ENCODE results near the gene ARMC3. TPM values are rescaled to one million over a fixed set of nuclear protein-coding genes. Genes with fewer than 3 reads are reported as not detected.

ARMC3 gene
- total RNA-seq, 1 donor from 2014 or later, result 0.23 TPM

DNA sequence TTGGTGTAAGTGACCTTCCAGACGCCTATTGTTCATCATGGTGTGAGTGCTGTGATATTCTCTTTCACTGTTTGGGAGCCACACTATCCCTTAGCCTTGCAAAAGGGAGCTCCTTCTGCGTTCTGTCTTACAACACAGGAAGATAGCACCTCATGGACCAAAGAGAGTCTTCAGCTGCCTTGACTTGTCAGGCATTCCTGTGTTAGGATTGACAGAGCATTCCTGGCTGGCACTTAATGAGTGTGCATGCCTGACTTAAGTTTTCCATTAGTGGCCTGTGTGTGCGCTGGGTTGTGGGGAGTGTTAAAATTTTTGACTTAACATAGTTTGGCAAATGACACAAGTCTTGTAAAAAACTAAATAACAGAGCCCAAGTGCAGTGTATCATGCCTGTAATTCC, 145.7 kb downstream of the ARMC3 start:
- Histone ChIP-seq H2AFZ (ENCODE audit: low read depth, low read length) (no peak overlapping the region), H3K4me3 (ENCODE audit: insufficient read depth, low read depth, low read length) (no peak overlapping the region), H3K4me2 (ENCODE audit: low read length) (no peak overlapping the region), H3K9me3 (ENCODE audit: insufficient read depth, low read depth, low read length) (no peaks in the 10 kb centered on the region), H3K27ac (ENCODE audit: low read depth, low read length) (no peak overlapping the region), H3K9ac (ENCODE audit: low read length) (no peak overlapping the region), H3K4me1 (ENCODE audit: insufficient read depth, low read length) (no peaks in the 10 kb centered on the region), H3K27me3 (ENCODE audit: insufficient read depth, low read length) (no peaks in the 10 kb centered on the region), H3K36me3 (ENCODE audit: insufficient read depth, low read length) (no peaks in the 10 kb centered on the region), H4K20me1 (ENCODE audit: insufficient read depth, low read length) (no peaks in the 10 kb centered on the region), H3K79me2 (ENCODE audit: insufficient read depth, low read length) (no peaks in the 10 kb centered on the region)
- Mint-ChIP-seq H3K27me3 (ENCODE audit: low read depth, unreplicated experiment) (peaks cover 11% of the 10 kb centered on the region), H3K4me1 (ENCODE audit: low read depth, unreplicated experiment) (no peaks in the 10 kb centered on the region), H3K4me3 (ENCODE audit: unreplicated experiment) (no peak overlapping the region), H3K9me3 (ENCODE audit: unreplicated experiment) (no peaks in the 10 kb centered on the region), H3K27ac (ENCODE audit: unreplicated experiment) (no peak overlapping the region), H3K36me3 (ENCODE audit: low read depth, unreplicated experiment) (no peaks in the 10 kb centered on the region)
- no peak for DNase-seq (ENCODE audit: low read depth)
- no peak for FAIRE-seq
- TF ChIP-seq, protein P1, sequence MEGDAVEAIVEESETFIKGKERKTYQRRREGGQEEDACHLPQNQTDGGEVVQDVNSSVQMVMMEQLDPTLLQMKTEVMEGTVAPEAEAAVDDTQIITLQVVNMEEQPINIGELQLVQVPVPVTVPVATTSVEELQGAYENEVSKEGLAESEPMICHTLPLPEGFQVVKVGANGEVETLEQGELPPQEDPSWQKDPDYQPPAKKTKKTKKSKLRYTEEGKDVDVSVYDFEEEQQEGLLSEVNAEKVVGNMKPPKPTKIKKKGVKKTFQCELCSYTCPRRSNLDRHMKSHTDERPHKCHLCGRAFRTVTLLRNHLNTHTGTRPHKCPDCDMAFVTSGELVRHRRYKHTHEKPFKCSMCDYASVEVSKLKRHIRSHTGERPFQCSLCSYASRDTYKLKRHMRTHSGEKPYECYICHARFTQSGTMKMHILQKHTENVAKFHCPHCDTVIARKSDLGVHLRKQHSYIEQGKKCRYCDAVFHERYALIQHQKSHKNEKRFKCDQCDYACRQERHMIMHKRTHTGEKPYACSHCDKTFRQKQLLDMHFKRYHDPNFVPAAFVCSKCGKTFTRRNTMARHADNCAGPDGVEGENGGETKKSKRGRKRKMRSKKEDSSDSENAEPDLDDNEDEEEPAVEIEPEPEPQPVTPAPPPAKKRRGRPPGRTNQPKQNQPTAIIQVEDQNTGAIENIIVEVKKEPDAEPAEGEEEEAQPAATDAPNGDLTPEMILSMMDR (IDR thresholded peaks at IDR 0.05; ENCODE audit: insufficient read depth, low read depth, low read length), result no peak
- no peak for TF ChIP-seq EZH2 (IDR thresholded peaks at IDR 0.05; ENCODE audit: insufficient read depth, low read length)

DNA sequence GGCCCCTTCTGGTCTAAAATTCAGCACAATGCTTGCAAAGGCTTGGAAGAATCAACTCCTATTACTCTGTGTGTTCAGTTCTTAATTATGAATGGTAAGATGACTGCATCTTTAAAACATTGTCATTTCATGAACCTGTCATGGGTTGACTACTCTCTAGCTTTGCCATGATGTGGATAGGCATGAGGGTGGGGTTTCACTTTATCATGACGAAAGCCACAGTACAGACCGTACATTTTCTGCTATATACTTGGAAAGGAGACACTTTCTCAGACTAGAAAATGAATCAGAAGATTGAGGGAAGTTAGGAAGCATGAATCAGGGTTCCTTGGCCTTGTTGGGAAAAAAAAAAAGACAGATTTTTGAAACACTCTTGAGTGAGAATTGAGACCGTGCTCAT, 147.8 kb downstream of the ARMC3 start:
- Mint-ChIP-seq H3K4me3 (ENCODE audit: unreplicated experiment) (no peak overlapping the region), H3K27ac (ENCODE audit: unreplicated experiment) (no peak overlapping the region), H3K36me3 (ENCODE audit: low read depth, unreplicated experiment) (no peaks in the 10 kb centered on the region), H3K4me1 (ENCODE audit: low read depth, unreplicated experiment) (no peaks in the 10 kb centered on the region), H3K27me3 (ENCODE audit: low read depth, unreplicated experiment) (peaks cover 5% of the 10 kb centered on the region), H3K9me3 (ENCODE audit: unreplicated experiment) (no peaks in the 10 kb centered on the region)
- H3K36me3 ChIP-seq (ENCODE audit: insufficient read depth, low read length), result no peaks in the 10 kb centered on the region
- H2AFZ ChIP-seq (ENCODE audit: low read depth, low read length), result no peak overlapping the region
- no peaks in the 10 kb centered on the region for H3K27me3 ChIP-seq (ENCODE audit: insufficient read depth, low read length)
- H3K4me3 ChIP-seq (ENCODE audit: insufficient read depth, low read depth, low read length), result no peak overlapping the region
- H3K79me2 ChIP-seq (ENCODE audit: insufficient read depth, low read length), result no peaks in the 10 kb centered on the region
- H4K20me1 ChIP-seq (ENCODE audit: insufficient read depth, low read length), result no peaks in the 10 kb centered on the region
- TF ChIP-seq, protein P1 (IDR thresholded peaks at IDR 0.05; ENCODE audit: insufficient read depth, low read depth, low read length), result no peak
- no peak for TF ChIP-seq EZH2 (IDR thresholded peaks at IDR 0.05; ENCODE audit: insufficient read depth, low read length)
- no peak overlapping the region for H3K9ac ChIP-seq (ENCODE audit: low read length)
- no peaks in the 10 kb centered on the region for H3K9me3 ChIP-seq (ENCODE audit: insufficient read depth, low read depth, low read length)
- no peaks in the 10 kb centered on the region for H3K4me1 ChIP-seq (ENCODE audit: insufficient read depth, low read length)
- DNase-seq (ENCODE audit: low read depth) (no peak), FAIRE-seq (no peak)
- H3K4me2 ChIP-seq (ENCODE audit: low read length), result no peak overlapping the region
- no peak overlapping the region for H3K27ac ChIP-seq (ENCODE audit: low read depth, low read length)

DNA sequence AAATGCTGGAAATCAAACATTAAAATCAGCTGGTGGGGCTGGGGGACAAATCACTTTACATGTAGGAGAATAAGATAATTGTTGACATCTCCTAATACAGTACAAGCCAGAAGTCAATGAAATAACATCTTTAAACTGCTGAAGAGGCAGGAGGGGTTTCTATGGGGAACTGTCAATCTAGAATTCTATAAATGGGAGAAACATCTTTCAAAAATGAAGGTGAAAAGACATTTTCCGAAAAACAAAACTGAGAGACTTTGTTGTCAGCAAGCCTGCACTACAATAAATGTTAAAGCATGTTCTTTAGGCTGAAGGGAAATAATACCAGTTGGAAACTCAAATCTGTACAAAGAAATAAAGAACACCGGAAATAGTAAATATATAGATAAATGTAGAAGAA, 150.3 kb downstream of the ARMC3 start:
- no peak overlapping the region for H3K27ac ChIP-seq (ENCODE audit: low read depth, low read length)
- no peaks in the 10 kb centered on the region for H3K27me3 ChIP-seq (ENCODE audit: insufficient read depth, low read length)
- no peaks in the 10 kb centered on the region for H3K36me3 ChIP-seq (ENCODE audit: insufficient read depth, low read length)
- FAIRE-seq (no peak), DNase-seq (ENCODE audit: low read depth) (no peak)
- H3K9ac ChIP-seq (ENCODE audit: low read length), result no peak overlapping the region
- no peak overlapping the region for H3K4me2 ChIP-seq (ENCODE audit: low read length)
- H3K9me3 Mint-ChIP-seq (ENCODE audit: unreplicated experiment), result no peaks in the 10 kb centered on the region
- no peaks in the 10 kb centered on the region for H3K4me1 ChIP-seq (ENCODE audit: insufficient read depth, low read length)
- no peaks in the 10 kb centered on the region for H3K36me3 Mint-ChIP-seq (ENCODE audit: low read depth, unreplicated experiment)
- H3K4me3 Mint-ChIP-seq (ENCODE audit: unreplicated experiment), result no peak overlapping the region
- no peak overlapping the region for H2AFZ ChIP-seq (ENCODE audit: low read depth, low read length)
- no peaks in the 10 kb centered on the region for H4K20me1 ChIP-seq (ENCODE audit: insufficient read depth, low read length)
- H3K4me1 Mint-ChIP-seq (ENCODE audit: low read depth, unreplicated experiment), result no peaks in the 10 kb centered on the region
- H3K4me3 ChIP-seq (ENCODE audit: insufficient read depth, low read depth, low read length), result no peak overlapping the region
- TF ChIP-seq EZH2 (IDR thresholded peaks at IDR 0.05; ENCODE audit: insufficient read depth, low read length), result no peak
- TF ChIP-seq, protein P1 (IDR thresholded peaks at IDR 0.05; ENCODE audit: insufficient read depth, low read depth, low read length), result no peak
- H3K27ac Mint-ChIP-seq (ENCODE audit: unreplicated experiment), result no peak overlapping the region
- H3K79me2 ChIP-seq (ENCODE audit: insufficient read depth, low read length), result no peaks in the 10 kb centered on the region
- no peaks in the 10 kb centered on the region for H3K9me3 ChIP-seq (ENCODE audit: insufficient read depth, low read depth, low read length)
- peaks cover 4% of the 10 kb centered on the region for H3K27me3 Mint-ChIP-seq (ENCODE audit: low read depth, unreplicated experiment)

Measured in astrocyte (in vitro differentiated cells and primary cell).